Upper lobe of left lung (tissue), 4 donors: ENCODE data around the gene RBPJ.

Experiments
- EP300 ChIP-seq, 4 donors: sonication (generic); formaldehyde crosslinking; IDR thresholded peaks; one replicate each; pipeline ENCODE4 v1.5.1; 2017; ENCODE audit warnings: antibody characterized with exemption in 4 of 4, control low read depth in 2 of 4
- POLR2A ChIP-seq, 4 donors: fragments of 450-650 bp; IDR thresholded peaks; one replicate each; pipeline ENCODE4 v1.5.1; 2016 to 2017; ENCODE audit warnings: antibody characterized with exemption in 4 of 4, mild to moderate bottlenecking in 2 of 4
- POLR2AphosphoS5 ChIP-seq, 2 donors: sonication (generic); formaldehyde crosslinking; IDR thresholded peaks; one replicate each; pipeline ENCODE4 v1.5.1; 2017; ENCODE audit warnings: antibody characterized with exemption in 2 of 2
- TF ChIP-seq, protein P1 (sequence below), 6 experiments: fragments of 450-650 bp in 4 of 6; fragments of 200-600 bp in 2 of 6; sonication (generic) in 2 of 6; IDR thresholded peaks; one replicate each; pipeline ENCODE4 v1.5.1; 2016 to 2019; ENCODE audit warnings: antibody characterized with exemption in 6 of 6

DNA sequence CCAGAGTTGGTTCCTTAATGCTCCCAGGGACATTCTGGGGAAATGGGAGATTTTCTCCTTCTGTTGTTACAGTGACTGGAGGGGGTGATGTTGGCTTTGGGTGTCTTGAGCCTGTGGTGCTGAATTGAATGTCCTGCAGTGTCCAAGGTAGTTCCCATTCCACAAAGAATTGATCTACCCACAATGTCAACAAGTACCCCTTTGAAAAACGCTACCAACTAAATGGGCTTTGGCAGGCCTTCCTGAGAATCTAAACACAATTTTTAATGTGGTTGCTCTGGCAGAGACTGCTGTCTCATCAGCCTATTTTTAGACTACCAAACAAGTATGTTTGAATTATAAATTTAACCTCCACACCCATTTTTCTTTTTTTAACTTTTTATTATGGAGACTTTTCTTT is 100.1 kb downstream of the RBPJ start:
- TF ChIP-seq, protein P1, sequence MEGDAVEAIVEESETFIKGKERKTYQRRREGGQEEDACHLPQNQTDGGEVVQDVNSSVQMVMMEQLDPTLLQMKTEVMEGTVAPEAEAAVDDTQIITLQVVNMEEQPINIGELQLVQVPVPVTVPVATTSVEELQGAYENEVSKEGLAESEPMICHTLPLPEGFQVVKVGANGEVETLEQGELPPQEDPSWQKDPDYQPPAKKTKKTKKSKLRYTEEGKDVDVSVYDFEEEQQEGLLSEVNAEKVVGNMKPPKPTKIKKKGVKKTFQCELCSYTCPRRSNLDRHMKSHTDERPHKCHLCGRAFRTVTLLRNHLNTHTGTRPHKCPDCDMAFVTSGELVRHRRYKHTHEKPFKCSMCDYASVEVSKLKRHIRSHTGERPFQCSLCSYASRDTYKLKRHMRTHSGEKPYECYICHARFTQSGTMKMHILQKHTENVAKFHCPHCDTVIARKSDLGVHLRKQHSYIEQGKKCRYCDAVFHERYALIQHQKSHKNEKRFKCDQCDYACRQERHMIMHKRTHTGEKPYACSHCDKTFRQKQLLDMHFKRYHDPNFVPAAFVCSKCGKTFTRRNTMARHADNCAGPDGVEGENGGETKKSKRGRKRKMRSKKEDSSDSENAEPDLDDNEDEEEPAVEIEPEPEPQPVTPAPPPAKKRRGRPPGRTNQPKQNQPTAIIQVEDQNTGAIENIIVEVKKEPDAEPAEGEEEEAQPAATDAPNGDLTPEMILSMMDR (IDR thresholded peaks at IDR 0.05): no peak
- TF ChIP-seq POLR2A (IDR thresholded peaks at IDR 0.05) (no peak), POLR2AphosphoS5 (IDR thresholded peaks at IDR 0.05) (no peak), EP300 (IDR thresholded peaks at IDR 0.05) (no peak)
